Lung (tissue), 12 donors: ENCODE results near the gene ANKLE1. TPM values are rescaled to one million over a fixed set of nuclear protein-coding genes. Genes with fewer than 3 reads are reported as not detected.

Experiments
- ATAC-seq: fragments of 200-7000 bp; cut with Tn5 transposase; one replicate; pipeline ENCODE4 v1.9.1; 2020; ENCODE audit warnings: moderate number of reproducible peaks; ENCODE audit not compliant: insufficient read depth, low FRiP score
- DNase-seq, 3 donors: peaks; one replicate each; pipeline ENCODE4 v3.0.0-alpha.2; 2013 to 2017
- H3K27ac ChIP-seq, 2 donors: one replicate each; pipeline ENCODE4 v1.5.1; 2013; ENCODE audit warnings: mild to moderate bottlenecking in 2 of 2, moderate library complexity in 2 of 2, control low read depth in 1 of 2, inconsistent platforms in 1 of 2, low read depth in 1 of 2, low read length in 1 of 2
- H3K27me3 ChIP-seq, 3 donors: one replicate each; pipeline ENCODE4 v1.5.1; 2013; ENCODE audit warnings: low read length in 2 of 3; ENCODE audit not compliant: control insufficient read depth in 3 of 3, insufficient read depth in 3 of 3
- H3K36me3 ChIP-seq, 4 donors: one replicate each; pipeline ENCODE4 v1.5.1; 2013; ENCODE audit warnings: low read length in 4 of 4, mild to moderate bottlenecking in 1 of 4, moderate library complexity in 1 of 4; ENCODE audit not compliant: control insufficient read depth in 4 of 4, insufficient read depth in 4 of 4
- H3K4me1 ChIP-seq, 5 donors: one replicate each; pipeline ENCODE4 v1.5.1; 2013; ENCODE audit warnings: low read length in 5 of 5, mild to moderate bottlenecking in 2 of 5, moderate library complexity in 1 of 5; ENCODE audit not compliant: control insufficient read depth in 5 of 5, insufficient read depth in 5 of 5
- H3K4me3 ChIP-seq: one replicate; pipeline ENCODE4 v1.5.1; 2013; ENCODE audit warnings: mild to moderate bottlenecking, control low read depth, moderate library complexity
- H3K9ac ChIP-seq, 2 donors: one replicate each; pipeline ENCODE4 v1.5.1; 2013; ENCODE audit warnings: low read length in 2 of 2, control low read depth in 1 of 2; ENCODE audit not compliant: insufficient read depth in 1 of 2
- H3K9me3 ChIP-seq, 4 donors: one replicate each; pipeline ENCODE4 v1.5.1; 2013; ENCODE audit warnings: low read length in 3 of 4, mild to moderate bottlenecking in 1 of 4, moderate library complexity in 1 of 4; ENCODE audit not compliant: control insufficient read depth in 4 of 4, insufficient read depth in 3 of 4
- WGBS, 2 donors: extraction: QIAGEN DNeasy Blood & Tissue Kit; methylation state at CpG; one replicate each; pipeline ENCODE4 v1.1.7; 2013; 5-methylcytosine and 5-hydroxymethylcytosine counted together
- polyA plus RNA-seq, 2 donors: library from polyadenylated mRNA; stranded (reverse); fragments of 200-250 nt; gene quantifications; one replicate each; pipeline ENCODE4 v1.2.1, GENCODE V29; 2013
- total RNA-seq, 2 donors: library from RNA; depleted of rRNA in 1 of 2; stranded (reverse); fragments of >200 nt in 1 of 2; gene quantifications; one replicate each; pipeline ENCODE4 v1.2.1, GENCODE V29; 2014 to 2021
- TF ChIP-seq, protein P1 (sequence below): IDR thresholded peaks from 2 replicates; pipeline ENCODE4 v1.5.1; 2012; ENCODE audit warnings: mild to moderate bottlenecking; ENCODE audit errors: control extremely low read depth, extremely low read depth
- donor health status: control.
- donor health status: control.
- donor health status: Bipolar disorder and iron deficiency.
- donor health status: healthy.
- donor health status: DM: yes; HTN: yes; CAD: no.

The ANKLE1 gene
- total and polyA plus RNA-seq, 4 donors = 0.43 to 1.6 (median 1.0) TPM

- Histone ChIP-seq H3K27ac (no peak overlapping the region), H3K9ac (no peak overlapping the region), H3K27me3 (no peaks in the 10 kb centered on the region), H3K36me3 (peaks cover 8 to 37% (median 34%) of the 10 kb centered on the region in 4 donors), H3K4me3 (no peak overlapping the region), H3K9me3 (no peaks in the 10 kb centered on the region), H3K4me1 (no peaks in the 10 kb centered on the region)
- TF ChIP-seq, protein P1, sequence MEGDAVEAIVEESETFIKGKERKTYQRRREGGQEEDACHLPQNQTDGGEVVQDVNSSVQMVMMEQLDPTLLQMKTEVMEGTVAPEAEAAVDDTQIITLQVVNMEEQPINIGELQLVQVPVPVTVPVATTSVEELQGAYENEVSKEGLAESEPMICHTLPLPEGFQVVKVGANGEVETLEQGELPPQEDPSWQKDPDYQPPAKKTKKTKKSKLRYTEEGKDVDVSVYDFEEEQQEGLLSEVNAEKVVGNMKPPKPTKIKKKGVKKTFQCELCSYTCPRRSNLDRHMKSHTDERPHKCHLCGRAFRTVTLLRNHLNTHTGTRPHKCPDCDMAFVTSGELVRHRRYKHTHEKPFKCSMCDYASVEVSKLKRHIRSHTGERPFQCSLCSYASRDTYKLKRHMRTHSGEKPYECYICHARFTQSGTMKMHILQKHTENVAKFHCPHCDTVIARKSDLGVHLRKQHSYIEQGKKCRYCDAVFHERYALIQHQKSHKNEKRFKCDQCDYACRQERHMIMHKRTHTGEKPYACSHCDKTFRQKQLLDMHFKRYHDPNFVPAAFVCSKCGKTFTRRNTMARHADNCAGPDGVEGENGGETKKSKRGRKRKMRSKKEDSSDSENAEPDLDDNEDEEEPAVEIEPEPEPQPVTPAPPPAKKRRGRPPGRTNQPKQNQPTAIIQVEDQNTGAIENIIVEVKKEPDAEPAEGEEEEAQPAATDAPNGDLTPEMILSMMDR = no peak
- no peak for DNase-seq
- no peak for ATAC-seq
- WGBS, 2 donors = 93% methylated on average over 19 of the region's 19 CpGs
These were observed 6.1 kb upstream of the ANKLE1 start for GRCh38 chr19:17275441-17276175.

DNA sequence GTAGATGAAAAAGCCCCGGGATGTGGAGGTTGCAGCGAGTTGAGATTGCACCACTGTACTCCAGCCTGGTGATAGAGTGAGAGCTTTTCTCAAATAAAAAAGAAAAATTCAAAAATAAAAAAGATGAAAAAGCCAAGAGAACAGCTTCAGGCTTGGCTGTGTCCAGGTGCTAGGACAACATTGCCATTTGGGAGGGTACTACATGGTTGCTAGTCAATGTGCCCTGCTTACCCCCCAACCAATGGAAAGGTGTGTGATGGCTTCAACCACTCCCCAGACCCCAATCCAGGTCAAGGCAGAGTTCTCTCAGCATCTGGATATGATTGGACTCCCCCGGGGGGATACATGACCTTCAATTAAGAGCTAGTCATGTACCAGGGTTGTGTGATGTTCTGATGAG, 2.3 kb upstream of the ANKLE1 start:
- 66 to 96% methylated on average over 3 of the region's 3 CpGs for WGBS, 2 donors
- ATAC-seq = no peak
- H3K36me3 ChIP-seq = peaks cover 3 to 21% (median 21%) of the 10 kb centered on the region in 4 donors
- no peak overlapping the region for H3K27ac ChIP-seq
- TF ChIP-seq, protein P1 = no peak
- H3K9me3 ChIP-seq = no peaks in the 10 kb centered on the region
- no peak overlapping the region for H3K4me3 ChIP-seq
- no peak for DNase-seq
- no peak overlapping the region for H3K9ac ChIP-seq
- peaks cover 0 to 8% (median 0%) of the 10 kb centered on the region in 5 donors for H3K4me1 ChIP-seq
- H3K27me3 ChIP-seq = peaks cover 0 to 3% (median 0%) of the 10 kb centered on the region in 3 donors

DNA sequence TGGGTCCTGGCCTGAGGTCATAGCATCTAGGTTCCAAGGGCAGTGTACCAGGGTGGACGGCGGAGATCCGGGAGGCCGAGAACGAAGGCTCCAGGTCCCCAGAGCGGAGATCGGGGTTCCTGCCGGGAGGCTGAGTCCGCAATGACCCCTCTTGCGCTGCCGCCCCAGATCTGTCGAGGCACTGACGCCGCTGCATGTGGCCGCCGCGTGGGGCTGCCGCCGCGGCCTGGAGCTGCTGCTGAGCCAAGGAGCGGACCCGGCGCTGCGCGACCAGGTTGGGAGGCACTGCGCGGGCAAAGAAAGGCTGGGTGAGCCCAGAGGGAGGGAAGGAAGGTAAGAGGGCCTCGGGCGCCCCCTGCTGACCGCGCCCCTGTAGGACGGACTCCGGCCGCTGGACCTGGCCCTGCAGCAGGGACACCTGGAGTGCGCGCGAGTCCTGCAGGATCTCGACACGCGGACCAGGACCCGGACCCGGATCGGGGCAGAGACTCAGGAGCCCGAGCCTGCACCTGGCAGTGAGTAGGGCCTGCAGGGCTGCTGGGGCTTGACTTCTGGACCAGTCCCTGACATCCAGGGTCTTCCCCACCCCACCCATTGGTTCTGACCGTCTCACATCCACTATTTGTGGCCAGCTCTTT, 906 bp downstream of the ANKLE1 start:
- H3K4me3 ChIP-seq = no peak overlapping the region
- peak; percentile 72 to 83 (median 82) for DNase-seq
- H3K36me3 ChIP-seq = peaks cover 0 to 8% (median 1%) of the 10 kb centered on the region in 4 donors
- H3K9ac ChIP-seq = no peak overlapping the region
- peaks cover 0 to 8% (median 0%) of the 10 kb centered on the region in 5 donors for H3K4me1 ChIP-seq
- TF ChIP-seq, protein P1 = peak; percentile 93
- peaks cover 0 to 3% (median 0%) of the 10 kb centered on the region in 3 donors for H3K27me3 ChIP-seq
- no peaks in the 10 kb centered on the region for H3K9me3 ChIP-seq
- 3% methylated on average over 45 of the region's 45 CpGs for WGBS, 2 donors
- ATAC-seq = peak; percentile 97
- no peak overlapping the region for H3K27ac ChIP-seq
